HAP-1 (cell line): ENCODE data around the gene FHOD1.
A peak's percentile ranks its signal among the peaks of the same experiment; 100 is the strongest.

ENCODE experiments used
- DNase-seq, 2 experiments: peaks; one replicate each; pipeline ENCODE4 v3.0.0-alpha.2; 2016 to 2020; ENCODE audit warnings: low spot score in 2 of 2
- H3K27me3 ChIP-seq: fragments of 250-450 bp; sonication (Bioruptor Pico); 2 replicates; pipeline ENCODE4 v1.5.1; 2020; ENCODE audit warnings: low read depth, mild to moderate bottlenecking, moderate library complexity
- H3K36me3 ChIP-seq: fragments of 250-450 bp; sonication (Bioruptor Pico); replicated peaks from 2 replicates; pipeline ENCODE4 v1.5.1; 2020; ENCODE audit warnings: mild to moderate bottlenecking
- H3K4me1 ChIP-seq: fragments of 250-450 bp; sonication (Bioruptor Pico); 2 replicates; pipeline ENCODE4 v1.5.1; 2020; ENCODE audit warnings: mild to moderate bottlenecking
- H3K4me3 ChIP-seq: fragments of 250-450 bp; sonication (Bioruptor Pico); 2 replicates; pipeline ENCODE4 v1.5.1; 2020; ENCODE audit warnings: mild to moderate bottlenecking, moderate library complexity
- H3K9me3 ChIP-seq: fragments of 250-450 bp; sonication (Bioruptor Pico); 2 replicates; pipeline ENCODE4 v1.5.1; 2020; ENCODE audit warnings: mild to moderate bottlenecking, moderate library complexity
- in situ Hi-C: fragments of 300-500 bp; cut with MboI; formaldehyde crosslinking; loops from 3 replicates; pipeline ENCODE4 v1.14.3; 2020; ENCODE audit warnings: low sequenced_read_pairs, inconsistent platforms, mixed read lengths

The FHOD1 gene

GRCh38 chr16:67247192-67248072 is at the start of gene FHOD1:
Gene FHOD1, minus strand, starts transcription at chr16:67247481. Its CDS starts 71 bp downstream, at chr16:67247410.
- Histone ChIP-seq H3K4me1 (peaks cover 13% of the 10 kb centered on the region), H3K36me3 (0 out of 2 replicates have a peak, but pooled peaks cover 3% of the 10 kb centered on the region), H3K27me3 (peaks cover 26% of the 10 kb centered on the region), H3K4me3 (peak within 1 kb of the TSS; percentile 93), H3K9me3 (no peaks in the 10 kb centered on the region)
- DNase-seq, result peak; percentile 95 to 99
- in situ Hi-C loops, result no loop called here

- in situ Hi-C loops, result no loop called here
- no peak for DNase-seq
These were observed 49.1 kb upstream of the FHOD1 start for GRCh38 chr16:67296420-67296819.

GRCh38 chr16:67294938-67295361 is 47.7 kb upstream of the FHOD1 start:
- no peaks in the 10 kb centered on the region for H3K27me3 ChIP-seq
- no peaks in the 10 kb centered on the region for H3K4me1 ChIP-seq
- no peak overlapping the region for H3K4me3 ChIP-seq
- H3K9me3 ChIP-seq, result no peaks in the 10 kb centered on the region
- in situ Hi-C loops, result no loop called here
- no peaks in the 10 kb centered on the region for H3K36me3 ChIP-seq
- no peak for DNase-seq

More at GRCh38 chr16:67296420-67296819, 49.1 kb upstream of the FHOD1 start:
- no peak overlapping the region for H3K4me3 ChIP-seq
- H3K36me3 ChIP-seq, result no peaks in the 10 kb centered on the region
- H3K9me3 ChIP-seq, result no peaks in the 10 kb centered on the region
- H3K4me1 ChIP-seq, result no peaks in the 10 kb centered on the region
- H3K27me3 ChIP-seq, result no peaks in the 10 kb centered on the region

- in situ Hi-C loops, result no loop called here
- no peaks in the 10 kb centered on the region for H3K36me3 ChIP-seq
- H3K4me3 ChIP-seq, result no peak overlapping the region
These were observed 47.0 kb upstream of the FHOD1 start for GRCh38 chr16:67294171-67294757.

GRCh38 chr16:67291461-67291860 is 44.2 kb upstream of the FHOD1 start:
- no peaks in the 10 kb centered on the region for H3K27me3 ChIP-seq
- in situ Hi-C loops, result no loop called here
- no peaks in the 10 kb centered on the region for H3K4me1 ChIP-seq
- no peaks in the 10 kb centered on the region for H3K9me3 ChIP-seq
- DNase-seq, result no peak
- no peaks in the 10 kb centered on the region; the same call in 1 of the 2 replicates for H3K36me3 ChIP-seq
- H3K4me3 ChIP-seq, result no peak overlapping the region

More at GRCh38 chr16:67294171-67294757, 47.0 kb upstream of the FHOD1 start:
- Histone ChIP-seq H3K4me1 (no peaks in the 10 kb centered on the region), H3K9me3 (no peaks in the 10 kb centered on the region), H3K27me3 (no peaks in the 10 kb centered on the region)
- DNase-seq, result no peak

- H3K27me3 ChIP-seq, result no peaks in the 10 kb centered on the region
- H3K9me3 ChIP-seq, result no peaks in the 10 kb centered on the region
- H3K36me3 ChIP-seq, result peaks cover 2% of the 10 kb centered on the region
- no peak for DNase-seq
- H3K4me1 ChIP-seq, result no peaks in the 10 kb centered on the region
- H3K4me3 ChIP-seq, result no peak overlapping the region
- in situ Hi-C loops, result no loop called here
These were observed 40.7 kb upstream of the FHOD1 start for GRCh38 chr16:67287960-67288359.

- Histone ChIP-seq H3K4me1 (no peaks in the 10 kb centered on the region), H3K4me3 (no peak overlapping the region), H3K9me3 (no peaks in the 10 kb centered on the region), H3K27me3 (no peaks in the 10 kb centered on the region), H3K36me3 (peaks cover 7% of the 10 kb centered on the region)
- in situ Hi-C loops, result no loop called here
- DNase-seq, result no peak
These were observed 39.4 kb upstream of the FHOD1 start for GRCh38 chr16:67286441-67287235.

GRCh38 chr16:67284699-67285646 is 37.7 kb upstream of the FHOD1 start:
- DNase-seq, result no peak
- peaks cover 7% of the 10 kb centered on the region for H3K36me3 ChIP-seq
- H3K9me3 ChIP-seq, result no peaks in the 10 kb centered on the region
- no peak overlapping the region for H3K4me3 ChIP-seq
- H3K27me3 ChIP-seq, result no peaks in the 10 kb centered on the region
- H3K4me1 ChIP-seq, result peaks cover under 1% of the 10 kb centered on the region
- in situ Hi-C loops, result no loop called here

GRCh38 chr16:67283826-67284555 is 36.7 kb upstream of the FHOD1 start:
- Histone ChIP-seq H3K9me3 (no peaks in the 10 kb centered on the region), H3K4me1 (peaks cover 6% of the 10 kb centered on the region), H3K4me3 (no peak overlapping the region), H3K27me3 (no peaks in the 10 kb centered on the region), H3K36me3 (peaks cover 7% of the 10 kb centered on the region)
- in situ Hi-C loops, result no loop called here
- no peak for DNase-seq

- Histone ChIP-seq H3K4me3 (no peak overlapping the region), H3K36me3 (peaks cover 7% of the 10 kb centered on the region), H3K27me3 (no peaks in the 10 kb centered on the region), H3K4me1 (peaks cover 6% of the 10 kb centered on the region), H3K9me3 (no peaks in the 10 kb centered on the region)
- no peak for DNase-seq
- in situ Hi-C loops, result no loop called here
These were observed 36.0 kb upstream of the FHOD1 start for GRCh38 chr16:67283039-67283825.

GRCh38 chr16:67282447-67282805 is 35.1 kb upstream of the FHOD1 start:
- no peak for DNase-seq
- Histone ChIP-seq H3K27me3 (no peaks in the 10 kb centered on the region), H3K9me3 (no peaks in the 10 kb centered on the region), H3K36me3 (peaks cover 12% of the 10 kb centered on the region), H3K4me1 (peaks cover 6% of the 10 kb centered on the region), H3K4me3 (no peak overlapping the region)
- in situ Hi-C loops, result no loop called here
